GM19043 (cell line): ENCODE data around the gene GALNS.
"Not testable (repeated sequence)": the region's sequence is repeated elsewhere in the genome, so short reads cannot be mapped to it uniquely, and the experiment has no call there.

Source experiments
- ATAC-seq: cut with Tn5 transposase; IDR thresholded peaks from one replicate; pipeline ENCODE4 v1.9.1; 2021; ENCODE audit warnings: low read depth; ENCODE audit not compliant: unreplicated experiment

GALNS gene

GRCh38 chr16:88889702-88890352 is 33.1 kb upstream of the GALNS start:
- not testable (repeated sequence) for ATAC-seq

DNA sequence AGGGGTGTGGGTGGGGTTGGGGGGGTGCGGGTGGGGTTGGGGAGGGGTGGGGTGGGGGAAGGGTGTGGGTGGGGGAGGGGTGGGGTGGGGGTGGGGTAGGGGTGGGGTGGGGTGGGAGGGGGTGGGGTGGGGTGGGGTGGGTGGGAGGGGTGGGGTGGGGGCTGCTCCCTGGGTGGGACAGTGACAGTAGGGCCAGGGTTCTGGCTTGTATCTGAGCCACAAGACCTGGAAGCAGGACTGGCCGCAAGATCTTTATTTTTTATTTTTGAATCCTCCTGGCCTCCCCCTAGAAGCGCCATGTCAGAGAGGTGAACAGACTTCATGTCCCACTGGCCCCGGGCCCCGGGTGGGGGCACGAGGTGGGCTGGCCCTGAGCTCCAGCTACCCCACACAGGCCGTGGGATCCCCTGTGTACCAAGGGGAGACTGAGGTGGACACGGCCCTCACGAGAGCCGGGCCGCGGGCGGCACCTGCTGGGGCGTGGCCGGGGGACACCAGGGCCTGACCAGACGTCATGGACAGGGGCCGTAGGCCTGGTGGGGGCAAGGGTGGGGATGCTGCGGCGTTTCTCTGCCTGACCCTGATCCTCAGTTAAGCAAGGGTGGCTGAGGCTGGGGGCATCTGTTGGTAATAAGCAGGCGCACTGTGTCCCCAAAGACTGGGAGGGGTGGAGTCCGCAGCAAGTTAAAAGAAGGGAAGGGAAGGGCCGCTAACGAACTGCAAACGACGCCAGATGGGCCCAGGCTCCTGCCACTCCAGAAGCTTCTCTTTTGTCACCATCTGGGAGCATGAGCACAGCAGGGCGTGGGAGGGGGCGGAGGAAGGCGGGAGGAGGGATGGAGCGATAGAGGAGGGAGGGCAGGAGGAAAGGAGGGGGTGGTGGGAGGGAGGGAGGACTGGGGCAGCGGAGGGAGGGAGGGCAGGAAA is 32.0 kb upstream of the GALNS start:
- ATAC-seq, result no peak

DNA sequence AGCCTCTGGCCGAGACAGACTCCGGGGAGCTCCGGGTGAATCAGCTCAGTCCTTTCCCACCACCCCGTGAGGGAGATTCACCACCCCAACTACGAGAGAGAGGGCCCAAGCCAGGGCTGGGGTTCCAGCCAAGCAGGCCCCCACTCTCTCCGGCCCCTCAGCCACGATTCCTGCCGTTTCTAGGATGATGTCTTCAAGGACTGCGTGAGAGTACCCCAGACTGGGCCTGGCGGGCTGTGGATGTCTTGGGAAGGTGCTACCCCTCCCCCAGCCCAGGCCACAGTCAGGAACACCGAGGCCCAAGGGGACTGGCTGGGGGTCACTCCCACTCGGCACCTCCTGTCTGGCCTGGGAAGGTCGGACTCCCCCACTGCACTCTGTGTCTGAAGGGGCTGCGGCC is 31.3 kb upstream of the GALNS start:
- ATAC-seq, result no peak

DNA sequence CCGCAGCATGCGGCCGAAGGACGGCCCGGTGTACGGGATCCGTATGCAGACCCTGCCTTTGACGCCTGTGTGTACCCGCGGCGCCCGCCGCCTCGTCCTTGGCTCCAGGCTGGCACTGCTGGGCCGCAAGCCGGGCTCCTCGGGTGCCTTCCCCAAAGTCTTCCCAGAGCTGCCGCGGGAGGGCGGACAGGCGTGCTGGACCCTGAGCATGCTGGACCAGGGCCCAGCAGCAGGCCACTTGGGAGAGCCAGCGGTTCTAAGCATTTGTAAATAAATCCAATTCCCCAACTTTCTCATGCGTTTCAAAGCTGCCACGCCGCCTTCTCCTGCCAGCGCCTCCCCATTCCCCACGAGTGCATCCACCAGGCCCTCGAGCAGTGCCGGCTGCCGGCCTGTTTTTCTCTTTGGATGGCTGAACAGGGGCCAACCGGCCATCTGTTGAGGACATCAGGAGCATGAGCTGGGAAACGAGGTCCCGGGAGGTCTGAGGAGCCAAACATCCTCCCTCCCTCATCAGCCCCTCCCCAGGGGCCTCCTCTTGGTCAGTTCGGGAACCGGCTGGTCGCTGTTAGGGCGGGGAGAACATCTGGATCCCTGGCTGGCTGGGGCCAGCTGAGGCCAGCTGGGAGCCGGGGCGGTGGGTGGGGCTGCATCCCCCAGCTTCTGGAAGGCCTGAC is 30.2 kb upstream of the GALNS start:
- ATAC-seq, result no peak

DNA sequence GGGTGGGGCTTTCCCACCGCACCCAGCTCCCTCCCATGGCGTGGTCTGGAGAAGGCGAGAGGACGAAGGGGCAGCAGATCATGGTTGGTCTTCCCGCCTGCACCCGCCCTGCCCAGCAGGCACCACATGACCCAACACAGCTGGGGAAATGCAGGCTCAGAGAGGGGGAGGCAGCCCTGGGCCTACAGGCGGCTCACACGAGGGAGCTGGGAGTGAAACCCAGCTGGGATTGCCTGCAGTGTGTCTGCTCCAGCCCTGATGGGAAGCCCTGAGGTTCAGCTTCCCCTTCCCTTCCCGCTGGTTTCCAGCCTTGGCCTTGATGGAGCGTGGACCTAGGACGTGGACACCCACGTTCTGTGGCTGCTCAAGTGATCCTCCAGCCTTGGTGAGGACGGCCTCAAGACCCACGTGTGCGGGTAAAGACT is 29.7 kb upstream of the GALNS start:
- ATAC-seq, result no peak

- ATAC-seq, result no peak
Observed at GRCh38 chr16:88885693-88886280, 29.0 kb upstream of the GALNS start.

DNA sequence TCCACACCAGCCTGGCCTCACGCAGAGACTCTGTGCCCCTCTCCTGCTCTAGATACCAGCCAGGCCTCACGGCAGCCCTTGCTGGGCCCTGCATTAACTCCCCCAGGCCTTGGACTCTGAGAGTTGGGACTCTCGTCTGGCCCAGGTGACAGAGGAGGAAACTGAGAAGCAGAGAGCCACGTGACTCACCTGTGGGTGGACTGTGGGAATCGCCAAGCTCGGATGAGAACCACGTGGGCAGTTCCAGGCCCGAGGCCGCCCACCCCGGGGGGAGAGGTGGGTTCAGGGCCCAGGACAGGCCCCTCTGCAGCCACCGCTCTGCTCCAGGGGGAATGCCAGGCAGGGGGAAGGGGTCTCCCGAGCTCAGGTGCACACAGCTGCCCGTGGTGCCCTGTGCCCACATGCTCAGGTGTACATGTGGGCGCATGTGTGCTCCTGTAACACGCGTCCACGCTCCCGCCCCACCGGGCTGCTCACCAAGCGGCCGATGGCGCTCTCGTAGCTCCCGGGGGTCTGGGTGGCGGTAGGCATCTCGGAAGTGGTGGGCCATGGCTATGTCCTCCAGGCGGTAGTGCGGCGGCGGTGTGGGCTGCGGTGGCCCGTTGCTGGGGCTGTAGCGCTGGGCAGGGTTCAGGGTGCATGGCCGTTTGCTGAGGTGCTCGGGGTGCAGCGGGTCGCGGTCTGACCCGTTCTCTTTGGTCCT is 28.0 kb upstream of the GALNS start:
- ATAC-seq, result no peak

GRCh38 chr16:88883946-88884345 is 27.2 kb upstream of the GALNS start:
- ATAC-seq, result no peak

- no peak for ATAC-seq
Observed at GRCh38 chr16:88883117-88883895, 26.6 kb upstream of the GALNS start.

- no peak for ATAC-seq
Observed at GRCh38 chr16:88882358-88883030, 25.7 kb upstream of the GALNS start.

DNA sequence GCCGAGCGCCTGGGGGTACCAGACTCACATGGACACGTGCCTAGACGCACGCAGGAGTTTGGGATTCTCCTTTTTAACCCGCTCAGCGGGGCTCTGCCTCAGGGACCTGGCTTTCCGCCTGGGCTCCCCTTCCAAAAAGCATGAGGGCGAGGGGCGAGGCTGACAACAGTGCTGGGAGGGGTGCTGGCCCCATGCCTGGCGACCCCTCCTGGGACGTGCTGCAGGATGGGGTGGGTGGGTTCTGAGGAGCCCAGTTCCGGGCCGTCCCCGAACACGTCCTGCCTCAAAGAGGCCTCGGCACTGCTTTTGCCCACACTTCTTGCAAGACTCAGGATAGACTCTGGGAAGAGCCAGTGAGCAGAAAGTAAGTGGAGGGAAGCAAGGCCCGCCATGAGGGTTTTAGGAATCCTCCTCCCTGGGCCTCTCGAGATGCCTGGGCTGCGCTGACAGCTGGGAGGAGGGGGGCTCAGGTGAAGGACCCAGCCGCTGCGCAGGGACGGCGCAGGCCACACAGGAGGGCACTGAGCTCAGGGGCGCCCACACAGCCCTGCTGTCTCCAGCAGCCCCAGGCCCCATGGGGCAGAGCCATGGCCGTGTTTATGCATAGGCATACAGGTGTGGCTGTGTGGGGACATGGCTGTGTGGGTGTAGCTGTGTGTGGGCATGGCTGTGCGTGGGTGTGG is 25.1 kb upstream of the GALNS start:
- no peak for ATAC-seq

DNA sequence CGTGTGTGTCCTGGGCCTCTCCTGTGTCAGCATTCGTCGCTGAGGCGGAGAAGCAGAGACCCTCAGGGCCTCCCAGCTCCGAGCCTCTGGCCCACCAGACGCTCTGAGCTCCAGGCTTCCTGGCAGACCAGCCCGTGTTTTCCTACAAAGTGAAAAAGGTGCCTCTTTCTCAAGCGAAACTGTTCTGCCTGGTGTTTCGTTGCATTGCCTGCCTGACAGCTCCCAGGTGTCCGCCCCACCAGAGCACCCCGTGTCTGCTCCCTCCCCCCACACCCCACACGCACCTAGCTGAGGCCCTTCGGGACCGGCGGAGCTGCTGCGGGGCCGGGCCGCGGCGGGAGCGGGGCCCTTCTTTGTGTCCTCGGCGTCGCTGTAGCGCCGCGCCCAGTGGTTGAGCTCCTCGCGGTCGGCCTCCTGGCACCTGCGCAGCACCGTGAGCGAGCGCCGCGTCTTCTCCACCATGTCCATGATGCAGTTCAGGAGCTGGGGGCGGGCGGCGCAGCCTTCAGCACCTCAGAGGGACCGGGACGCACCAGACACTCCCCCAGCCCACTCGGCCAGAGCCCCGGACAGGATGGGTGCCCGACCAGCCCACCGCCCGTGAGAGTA is 24.4 kb upstream of the GALNS start:
- no peak for ATAC-seq

DNA sequence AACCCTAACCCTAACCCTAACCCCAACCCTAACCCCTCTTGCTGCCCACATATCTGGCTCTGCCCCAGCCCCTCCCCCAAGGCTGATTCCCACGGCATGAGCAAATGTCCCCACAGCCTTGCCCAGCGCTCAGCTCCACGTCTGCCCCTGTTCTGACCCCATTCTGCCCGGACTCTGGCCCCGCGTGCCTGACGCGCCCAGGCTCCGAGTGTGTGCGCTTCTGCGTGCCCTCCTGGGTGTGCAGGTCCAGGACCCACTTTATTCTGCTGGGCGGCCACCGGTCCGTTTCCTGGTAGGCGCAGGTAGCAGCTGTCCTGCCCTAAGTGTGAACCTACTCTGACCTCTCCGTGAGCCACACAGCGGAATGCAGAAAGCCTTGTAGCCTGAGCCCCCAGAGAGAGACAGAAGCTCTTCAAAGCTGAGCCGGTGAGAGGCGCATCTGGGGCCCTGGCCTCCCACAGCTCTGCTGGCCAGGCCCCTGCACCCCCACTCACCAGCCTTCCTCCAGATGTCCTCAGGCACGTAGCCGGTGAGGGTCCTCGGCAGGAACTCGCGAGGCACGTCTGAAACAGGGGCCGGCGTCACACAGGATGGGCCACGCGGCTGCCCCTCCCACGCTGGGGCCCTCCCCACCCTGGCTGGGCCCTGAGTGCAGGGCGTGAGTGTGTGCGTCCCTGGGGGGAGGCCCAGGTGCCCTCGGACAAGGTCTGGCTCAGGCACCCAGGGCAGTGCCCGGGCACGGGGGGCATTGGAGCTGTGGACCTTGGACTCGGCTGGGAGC is 23.7 kb upstream of the GALNS start:
- no peak for ATAC-seq

DNA sequence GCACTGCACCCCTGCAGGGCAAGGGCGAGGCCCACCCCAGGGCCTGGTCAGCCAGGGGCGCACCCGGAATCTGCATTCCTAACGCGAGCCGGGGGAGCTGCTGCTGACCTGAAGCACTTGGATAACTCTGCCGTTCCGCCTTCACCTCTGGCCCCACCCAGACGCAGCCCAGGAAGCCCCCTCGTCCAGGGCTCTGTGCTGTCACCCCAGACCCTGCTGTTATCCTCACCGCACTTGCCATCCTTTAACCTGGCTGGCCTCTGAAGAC is 23.0 kb upstream of the GALNS start:
- ATAC-seq, result no peak

DNA sequence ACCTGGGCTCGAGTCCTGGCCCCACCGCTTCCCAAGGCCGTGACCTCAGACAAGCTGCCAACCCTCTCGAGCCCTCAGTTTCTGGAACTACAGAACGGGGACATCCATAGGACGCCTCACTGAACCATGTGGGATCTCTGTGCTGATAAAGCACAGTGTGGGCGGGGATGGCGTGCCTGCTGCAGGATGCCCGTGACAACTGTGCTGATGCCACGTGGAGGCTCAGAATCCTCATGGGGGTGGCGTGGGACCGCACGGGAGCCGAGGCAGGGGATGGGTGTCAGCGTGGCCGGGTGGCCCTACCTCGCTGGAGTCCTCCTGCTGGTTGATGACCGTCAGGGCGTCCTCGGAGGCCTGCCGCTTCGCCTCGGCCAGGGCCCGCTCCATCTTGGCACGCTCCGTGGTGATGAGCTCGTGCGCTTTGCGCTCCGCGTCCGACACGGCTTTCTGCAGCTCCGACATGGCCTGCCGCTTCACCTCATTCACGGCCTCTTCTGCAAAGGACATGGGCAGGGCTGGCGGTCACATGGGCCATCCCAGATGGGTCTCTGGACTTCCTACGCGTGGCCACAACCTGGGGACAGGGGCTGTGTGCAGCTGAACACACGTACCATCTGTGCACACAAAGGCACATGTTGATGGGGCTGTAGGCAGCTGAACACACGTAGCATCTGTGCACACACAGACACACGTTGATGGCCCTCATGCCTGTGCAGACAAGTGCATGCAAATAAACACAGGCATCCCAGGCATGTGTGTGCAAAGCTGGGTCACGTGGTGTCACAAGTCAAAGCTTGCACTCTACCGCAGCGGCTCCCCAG is 22.4 kb upstream of the GALNS start:
- no peak for ATAC-seq

GRCh38 chr16:88878356-88878755 is 21.6 kb upstream of the GALNS start:
- ATAC-seq, result no peak
